Gastroesophageal sphincter (tissue), 4 donors: ENCODE measurements around the gene ACTR3C. TPM values are rescaled to one million over a fixed set of nuclear protein-coding genes. Genes with fewer than 3 reads are reported as not detected.
A peak's percentile ranks its signal among the peaks of the same experiment; 100 is the strongest.

ENCODE experiments used
- ATAC-seq: fragments of 150-250 bp; one replicate; pipeline ENCODE4 v1.9.1; 2016; ENCODE audit warnings: mild to moderate bottlenecking, moderate library complexity
- H3K27ac ChIP-seq, 4 donors: fragments of 200-600 bp; sonication (generic) in 3 of 4; 1 replicate in 3 of 4; 2 replicates in 1 of 4; pipeline ENCODE4 v1.5.1; 2016 to 2019
- H3K27me3 ChIP-seq: fragments of 200-600 bp; sonication (generic); one replicate; pipeline ENCODE4 v1.5.1; 2019
- H3K36me3 ChIP-seq, 2 donors: fragments of 200-600 bp; sonication (generic); one replicate each; pipeline ENCODE4 v1.5.1; 2019; ENCODE audit warnings: control low read depth in 1 of 2
- H3K4me1 ChIP-seq, 3 donors: fragments of 200-600 bp; sonication (generic); 1 replicate in 2 of 3; 2 replicates in 1 of 3; pipeline ENCODE4 v1.5.1; 2016 to 2019; ENCODE audit warnings: control low read depth in 2 of 3
- H3K4me3 ChIP-seq, 2 donors: fragments of 200-600 bp; sonication (generic); one replicate each; pipeline ENCODE4 v1.5.1; 2019; ENCODE audit warnings: mild to moderate bottlenecking in 1 of 2, moderate library complexity in 1 of 2
- H3K9me3 ChIP-seq, 3 donors: fragments of 200-600 bp; sonication (generic); one replicate each; pipeline ENCODE4 v1.5.1; 2017 to 2019; ENCODE audit warnings: control low read depth in 2 of 3
- EP300 ChIP-seq: sonication (generic); formaldehyde crosslinking; IDR thresholded peaks from one replicate; pipeline ENCODE4 v1.6.1; 2017; ENCODE audit warnings: antibody characterized with exemption, mild to moderate bottlenecking
- POLR2A ChIP-seq, 2 donors: fragments of 450-650 bp; IDR thresholded peaks; one replicate each; pipeline ENCODE4 v1.6.1; 2017; ENCODE audit warnings: antibody characterized with exemption in 2 of 2, mild to moderate bottlenecking in 2 of 2, moderate library complexity in 1 of 2
- POLR2AphosphoS5 ChIP-seq: sonication (generic); formaldehyde crosslinking; IDR thresholded peaks from one replicate; pipeline ENCODE4 v1.6.1; 2017; ENCODE audit warnings: antibody characterized with exemption
- WGBS, 2 donors: methylation state at CpG; one replicate each; pipeline ENCODE4 v1.1.5; 2018; ENCODE audit warnings: low coverage in 1 of 2; 5-methylcytosine and 5-hydroxymethylcytosine counted together
- total RNA-seq, 4 donors: library from RNA; depleted of rRNA; stranded (reverse); fragments of >200 nt; gene quantifications; one replicate each; pipeline ENCODE4 v1.1.0, GENCODE V29; 2016
- TF ChIP-seq, protein P1 (sequence below), 4 experiments: fragments of 200-600 bp in 2 of 4; fragments of 450-650 bp in 2 of 4; sonication (generic) in 1 of 4; IDR thresholded peaks; one replicate each; pipeline ENCODE4 v1.5.1; 2017 to 2019; ENCODE audit warnings: antibody characterized with exemption in 4 of 4, mild to moderate bottlenecking in 2 of 4, moderate library complexity in 2 of 4

The ACTR3C gene
- total RNA-seq, 4 donors from 2014 or later = 6.4 to 10.0 (median 8.1) TPM

DNA sequence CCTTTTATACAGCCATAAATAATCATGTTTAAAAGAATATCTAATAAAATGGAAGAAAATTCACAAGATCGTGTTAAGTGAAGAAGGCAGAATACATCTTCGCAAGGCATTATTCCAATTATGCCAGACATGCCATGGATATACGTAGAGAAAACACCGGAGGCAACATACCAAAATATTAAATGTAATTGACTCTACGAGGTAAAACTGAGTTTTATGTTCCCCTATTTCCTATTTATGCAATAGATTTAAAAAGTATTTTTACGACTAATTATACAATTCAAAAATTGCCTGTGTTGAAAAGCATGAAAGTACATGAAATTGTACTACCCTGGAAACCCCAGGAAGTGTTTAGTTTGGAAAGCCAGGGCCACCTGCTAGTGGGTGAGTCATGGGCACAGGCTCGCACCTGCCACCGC is 44.3 kb upstream of the ACTR3C start:
- H3K9me3 ChIP-seq = no peaks in the 10 kb centered on the region
- TF ChIP-seq POLR2AphosphoS5 (peak; percentile 12), EP300 (no peak), POLR2A (IDR thresholded peaks at IDR 0.05) (no peak)
- TF ChIP-seq, protein P1, sequence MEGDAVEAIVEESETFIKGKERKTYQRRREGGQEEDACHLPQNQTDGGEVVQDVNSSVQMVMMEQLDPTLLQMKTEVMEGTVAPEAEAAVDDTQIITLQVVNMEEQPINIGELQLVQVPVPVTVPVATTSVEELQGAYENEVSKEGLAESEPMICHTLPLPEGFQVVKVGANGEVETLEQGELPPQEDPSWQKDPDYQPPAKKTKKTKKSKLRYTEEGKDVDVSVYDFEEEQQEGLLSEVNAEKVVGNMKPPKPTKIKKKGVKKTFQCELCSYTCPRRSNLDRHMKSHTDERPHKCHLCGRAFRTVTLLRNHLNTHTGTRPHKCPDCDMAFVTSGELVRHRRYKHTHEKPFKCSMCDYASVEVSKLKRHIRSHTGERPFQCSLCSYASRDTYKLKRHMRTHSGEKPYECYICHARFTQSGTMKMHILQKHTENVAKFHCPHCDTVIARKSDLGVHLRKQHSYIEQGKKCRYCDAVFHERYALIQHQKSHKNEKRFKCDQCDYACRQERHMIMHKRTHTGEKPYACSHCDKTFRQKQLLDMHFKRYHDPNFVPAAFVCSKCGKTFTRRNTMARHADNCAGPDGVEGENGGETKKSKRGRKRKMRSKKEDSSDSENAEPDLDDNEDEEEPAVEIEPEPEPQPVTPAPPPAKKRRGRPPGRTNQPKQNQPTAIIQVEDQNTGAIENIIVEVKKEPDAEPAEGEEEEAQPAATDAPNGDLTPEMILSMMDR (IDR thresholded peaks at IDR 0.05) = no peak
- ATAC-seq = no peak
- 38 to 55% methylated on average over 7 to 8 of the region's 8 CpGs for WGBS, 2 donors
- H3K27me3 ChIP-seq = no peaks in the 10 kb centered on the region
- H3K4me1 ChIP-seq = peaks cover 0 to 43% (median 16%) of the 10 kb centered on the region in 3 donors
- peaks cover 0 to 27% of the 10 kb centered on the region in 2 donors for H3K36me3 ChIP-seq
- peak overlapping the region; percentile 76 to 95 (median 93) for H3K27ac ChIP-seq
- H3K4me3 ChIP-seq = peak overlapping the region; percentile 73 to 75

DNA sequence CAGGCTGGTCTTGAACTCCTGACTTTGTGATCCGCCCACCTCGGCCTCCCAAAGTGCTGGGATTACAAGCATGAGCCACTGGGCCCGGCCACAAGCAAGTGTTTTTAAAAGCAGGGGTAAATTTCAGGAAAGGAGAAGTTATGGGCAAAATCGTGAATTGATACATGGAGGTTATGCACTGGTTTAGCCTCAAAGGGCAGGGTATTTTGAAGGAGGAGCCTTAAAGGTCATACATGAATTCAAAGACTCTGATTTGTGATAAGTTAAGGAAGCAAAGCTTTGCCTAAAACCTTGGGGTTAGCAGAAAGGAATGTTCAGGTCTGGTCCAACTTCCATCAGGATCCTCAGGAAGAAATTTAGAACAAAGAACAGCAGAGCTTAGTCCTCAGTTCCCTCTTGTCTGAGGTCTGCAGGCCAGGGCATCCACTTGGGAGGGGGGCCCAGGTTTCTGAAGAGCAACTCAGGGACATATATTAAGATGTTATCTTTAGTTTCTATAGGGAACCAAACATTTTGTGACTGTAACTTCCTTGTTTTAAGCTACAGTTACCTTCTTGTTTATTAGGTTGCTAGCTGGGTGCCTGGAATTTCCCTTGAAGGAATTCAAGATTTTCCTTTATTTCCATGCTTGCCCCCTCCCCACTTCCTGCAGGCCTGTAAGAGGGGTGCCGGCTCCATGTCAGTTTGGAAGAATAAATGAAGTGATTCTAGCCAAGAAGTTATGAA is 42.5 kb upstream of the ACTR3C start:
- 70 to 88% methylated on average over 2 of the region's 5 CpGs for WGBS, 2 donors
- H3K9me3 ChIP-seq = no peaks in the 10 kb centered on the region
- H3K36me3 ChIP-seq = peaks cover 0 to 8% of the 10 kb centered on the region in 2 donors
- TF ChIP-seq, protein P1 (IDR thresholded peaks at IDR 0.05) = no peak
- TF ChIP-seq POLR2AphosphoS5 (no peak), EP300 (no peak), POLR2A (IDR thresholded peaks at IDR 0.05) (no peak)
- ATAC-seq = no peak
- H3K27ac ChIP-seq = no peak overlapping the region
- H3K27me3 ChIP-seq = no peaks in the 10 kb centered on the region
- H3K4me1 ChIP-seq = peaks cover 0 to 40% (median 14%) of the 10 kb centered on the region in 3 donors
- H3K4me3 ChIP-seq = no peak overlapping the region

DNA sequence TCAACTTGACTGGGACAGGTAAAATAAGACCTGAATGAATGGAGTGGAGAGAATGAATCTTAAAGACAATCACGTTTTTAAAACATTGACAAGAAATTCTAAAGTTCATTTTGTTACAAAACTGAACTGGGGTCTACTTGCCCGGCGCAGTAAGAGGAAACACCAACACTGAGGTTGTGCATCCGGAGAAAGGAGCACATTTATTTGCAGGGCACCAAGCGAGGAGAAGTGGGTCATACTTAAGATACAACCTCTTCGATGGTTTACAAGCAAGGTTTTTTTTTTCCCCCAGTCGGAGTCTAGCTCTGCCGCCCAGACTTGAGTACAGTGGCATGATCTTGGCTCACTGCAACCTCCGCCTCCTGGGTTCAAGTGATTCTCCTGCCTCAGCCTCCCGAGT is 41.8 kb upstream of the ACTR3C start:
- Histone ChIP-seq H3K4me3 (no peak overlapping the region), H3K36me3 (peaks cover 0 to 3% of the 10 kb centered on the region in 2 donors), H3K4me1 (peaks cover 0 to 34% (median 7%) of the 10 kb centered on the region in 3 donors), H3K27ac (no peak overlapping the region), H3K27me3 (no peaks in the 10 kb centered on the region), H3K9me3 (no peaks in the 10 kb centered on the region)
- 80 to 94% methylated on average over 8 to 9 of the region's 10 CpGs for WGBS, 2 donors
- TF ChIP-seq EP300 = no peak
- TF ChIP-seq, protein P1 (IDR thresholded peaks at IDR 0.05) = no peak
- no peak for TF ChIP-seq POLR2A (IDR thresholded peaks at IDR 0.05)
- TF ChIP-seq POLR2AphosphoS5 = no peak
- no peak for ATAC-seq

DNA sequence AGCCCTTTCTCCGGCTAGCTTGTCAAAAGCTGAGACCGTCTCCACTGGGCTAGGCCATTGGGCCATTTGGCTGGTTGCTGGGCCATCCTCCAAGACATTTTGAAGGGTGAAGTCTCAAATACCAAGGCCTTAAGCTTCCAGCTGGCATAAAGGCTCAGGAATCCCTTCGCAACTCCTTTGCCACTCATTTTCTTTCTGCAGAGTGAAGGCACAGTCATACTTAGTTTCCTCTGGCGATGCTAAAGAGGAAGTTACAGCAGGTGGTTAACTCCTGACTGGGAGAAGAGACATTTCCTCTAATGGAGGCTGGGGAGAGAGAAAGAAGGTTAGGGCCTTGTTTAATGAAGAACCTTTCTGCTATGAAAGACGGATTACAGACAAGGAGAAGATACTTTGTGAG is 40.5 kb upstream of the ACTR3C start:
- Histone ChIP-seq H3K4me1 (peaks cover 0 to 24% (median 0%) of the 10 kb centered on the region in 3 donors), H3K27me3 (no peaks in the 10 kb centered on the region), H3K4me3 (no peak overlapping the region), H3K27ac (no peak overlapping the region), H3K9me3 (no peaks in the 10 kb centered on the region), H3K36me3 (no peaks in the 10 kb centered on the region)
- TF ChIP-seq EP300 (no peak), POLR2A (IDR thresholded peaks at IDR 0.05) (no peak)
- TF ChIP-seq, protein P1 (IDR thresholded peaks at IDR 0.05) = no peak
- 75 to 87% methylated on average over 3 of the region's 5 CpGs for WGBS, 2 donors
- ATAC-seq = no peak

DNA sequence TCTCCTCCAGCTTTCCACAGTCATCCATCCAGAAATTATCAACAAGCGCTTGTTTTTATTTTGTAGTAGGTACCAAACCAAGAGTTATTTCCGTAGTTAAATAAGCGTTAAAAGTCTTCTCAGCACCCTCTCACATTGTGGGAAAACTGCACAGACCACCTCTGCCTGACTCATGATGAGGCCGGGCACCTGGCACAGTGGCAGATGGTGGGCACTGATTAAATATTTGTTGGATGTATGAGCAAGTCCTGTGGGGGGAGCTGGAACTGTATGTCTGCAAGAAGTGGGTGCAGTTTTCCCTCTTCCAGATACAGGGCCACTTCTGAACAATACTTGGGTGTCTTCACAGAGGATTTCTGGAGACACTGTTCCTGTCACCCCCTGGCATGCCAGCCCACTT is 40.0 kb upstream of the ACTR3C start:
- 100% methylated on average over 4 of the region's 4 CpGs; no CpG with 5 or more reads in 1 of the 2 donors for WGBS, 2 donors
- Histone ChIP-seq H3K27me3 (no peaks in the 10 kb centered on the region), H3K4me3 (no peak overlapping the region), H3K36me3 (no peaks in the 10 kb centered on the region), H3K4me1 (peaks cover 0 to 24% (median 0%) of the 10 kb centered on the region in 3 donors), H3K27ac (no peak overlapping the region), H3K9me3 (no peaks in the 10 kb centered on the region)
- TF ChIP-seq, protein P1 (IDR thresholded peaks at IDR 0.05) = no peak
- no peak for ATAC-seq
